Activated CD4-positive, alpha-beta T cell treated with anti-CD3 and anti-CD28 coated beads for 4 hours (primary cell): Measurements from ENCODE around the gene EFHC1.

Source experiments
- DNase-seq, 2 donors: peaks; one replicate each; pipeline ENCODE4 v3.0.0-alpha.2; 2020

The EFHC1 gene

GRCh38 chr6:52523378-52524142 is 103.4 kb downstream of the EFHC1 start:
- DNase-seq: no peak

- DNase-seq: no peak
These were observed 104.8 kb downstream of the EFHC1 start for GRCh38 chr6:52524918-52525317.

DNA sequence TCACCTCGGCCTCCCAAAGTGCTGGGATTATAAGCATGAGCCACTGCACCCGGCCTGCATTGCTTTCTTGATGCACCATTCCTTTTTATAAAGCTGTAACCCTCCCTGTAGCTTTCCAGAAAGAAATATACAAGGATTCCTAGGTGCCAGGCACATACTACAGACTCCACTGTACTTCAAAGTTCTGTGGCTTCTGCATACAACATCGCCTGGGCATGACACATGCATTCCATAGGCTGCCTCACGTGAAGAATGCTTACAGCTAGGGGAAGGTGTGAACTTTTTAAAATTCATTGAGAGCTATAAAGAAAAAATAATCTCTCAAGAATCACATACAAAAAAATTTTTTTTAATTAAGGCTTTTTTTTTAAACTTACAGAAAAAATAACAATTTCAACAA is 106.5 kb downstream of the EFHC1 start:
- DNase-seq: no peak

DNA sequence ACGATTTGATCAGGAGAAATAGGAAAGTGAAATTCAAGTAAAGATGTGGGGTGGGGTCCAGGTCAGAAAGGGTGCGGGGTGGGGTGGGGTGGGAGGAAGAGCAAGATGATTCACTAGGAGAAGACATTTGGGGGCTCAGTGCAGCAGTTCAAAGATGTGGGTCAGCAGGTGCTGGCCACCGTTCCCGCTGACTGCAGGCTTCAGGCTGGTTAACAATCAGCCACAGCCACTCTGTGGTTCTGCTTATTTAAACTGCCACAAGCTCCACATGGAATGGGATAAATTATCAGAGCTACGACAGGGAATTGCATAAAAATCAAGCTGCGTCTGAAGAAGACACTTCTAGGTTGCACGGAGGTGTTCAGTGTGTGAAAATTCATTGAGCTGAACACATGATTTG is 107.3 kb downstream of the EFHC1 start:
- DNase-seq: no peak

- no peak for DNase-seq
These were observed 109.2 kb downstream of the EFHC1 start for GRCh38 chr6:52529311-52529710.

GRCh38 chr6:52530351-52530750 is 110.2 kb downstream of the EFHC1 start:
- no peak for DNase-seq

DNA sequence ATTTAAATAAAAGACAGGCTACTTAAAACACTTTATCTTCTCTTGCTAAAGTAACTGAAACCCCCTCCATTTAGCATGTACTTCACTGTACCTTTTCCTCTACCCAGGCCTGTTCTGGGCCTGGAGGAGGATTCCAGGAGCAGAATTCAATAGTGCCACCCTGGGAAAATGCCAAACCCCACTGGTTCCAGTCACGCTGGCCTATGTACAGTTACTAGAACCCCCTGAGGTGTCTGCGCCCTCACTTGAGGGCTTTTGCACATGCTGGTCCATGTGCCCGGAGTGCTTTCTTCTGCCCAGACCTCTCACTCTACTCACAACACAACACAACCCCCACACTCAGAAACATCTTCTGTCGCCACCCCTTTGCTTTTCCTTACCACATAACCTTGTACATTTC is 111.3 kb downstream of the EFHC1 start:
- no peak for DNase-seq

GRCh38 chr6:52531834-52532233 is 111.7 kb downstream of the EFHC1 start:
- no peak for DNase-seq

- no peak for DNase-seq
These were observed 112.3 kb downstream of the EFHC1 start for GRCh38 chr6:52532457-52532856.

- no peak for DNase-seq
These were observed 113.3 kb downstream of the EFHC1 start for GRCh38 chr6:52533491-52533890.

DNA sequence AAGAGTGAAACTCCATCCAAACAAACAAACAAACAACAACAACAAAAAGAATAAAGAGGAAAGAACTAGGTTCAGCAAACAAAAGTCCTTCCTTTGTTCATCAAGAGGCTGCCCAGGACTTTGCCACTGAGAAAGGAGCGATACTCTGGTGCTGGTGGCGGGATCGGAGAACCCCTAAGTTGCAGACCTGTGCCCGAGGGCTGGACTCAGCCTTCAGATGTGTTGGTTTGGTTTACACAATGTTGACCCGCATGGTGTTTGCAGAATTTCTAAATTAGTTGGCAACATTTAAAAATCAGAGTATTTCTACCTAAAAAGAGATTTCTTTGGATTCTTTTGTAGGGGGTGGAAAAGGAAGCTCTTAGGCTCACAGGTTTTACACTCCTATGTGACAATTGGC is 114.2 kb downstream of the EFHC1 start:
- DNase-seq: no peak

DNA sequence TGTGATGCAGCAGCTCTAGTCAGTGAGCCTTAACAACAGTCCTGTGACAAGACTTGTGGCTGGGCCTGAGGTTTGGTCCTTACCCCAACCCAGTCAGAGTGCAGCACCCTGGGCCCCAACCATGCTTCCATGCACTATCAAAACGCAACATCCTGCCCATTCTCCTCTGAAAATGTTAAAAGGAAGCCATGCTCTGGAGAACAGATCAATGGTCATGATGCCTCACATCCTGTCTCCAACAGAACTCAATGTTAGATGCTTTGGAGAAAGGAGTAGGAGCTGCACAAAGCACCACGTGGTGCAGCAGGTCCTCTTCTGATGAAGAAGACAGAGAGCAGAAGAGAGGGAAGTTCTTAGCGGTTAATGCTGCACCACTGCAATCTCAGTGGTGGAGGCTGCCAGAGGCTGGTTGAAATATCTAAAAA is 114.8 kb downstream of the EFHC1 start:
- DNase-seq: no peak

DNA sequence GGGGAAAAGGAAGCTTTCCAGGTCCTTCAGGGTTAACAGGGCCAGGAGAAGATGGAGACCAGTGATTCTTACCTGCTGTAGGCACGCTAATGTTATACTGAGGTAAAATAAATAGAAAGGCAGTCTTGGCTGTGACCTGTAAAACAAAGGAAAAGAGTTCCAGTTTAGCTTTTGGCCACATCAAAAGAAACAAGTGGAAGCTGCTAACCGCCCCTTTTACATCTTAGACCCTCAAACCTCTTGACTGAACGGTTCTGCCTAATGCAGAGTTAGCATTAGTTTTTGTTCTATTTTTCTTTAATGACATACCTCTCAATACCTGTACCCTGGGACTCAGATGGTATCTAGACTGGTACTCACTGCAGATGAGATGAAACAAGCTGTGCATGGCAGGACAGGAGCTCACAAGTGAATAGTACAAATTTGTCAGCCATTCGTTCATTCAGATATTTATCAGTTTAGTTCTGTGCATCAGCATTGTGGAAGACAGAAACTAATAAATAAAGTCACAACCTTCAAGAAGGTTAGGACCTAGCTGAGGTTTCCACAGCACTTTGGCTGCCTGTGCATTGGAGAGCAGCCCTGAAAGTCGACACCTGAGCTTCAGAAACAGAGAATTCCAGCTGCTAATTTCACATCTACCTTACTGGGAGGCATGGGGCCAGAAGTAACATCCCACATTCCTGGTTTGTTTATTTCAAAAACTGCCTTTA is 115.7 kb downstream of the EFHC1 start:
- no peak for DNase-seq

GRCh38 chr6:52536424-52536916 is 116.3 kb downstream of the EFHC1 start:
- no peak for DNase-seq

DNA sequence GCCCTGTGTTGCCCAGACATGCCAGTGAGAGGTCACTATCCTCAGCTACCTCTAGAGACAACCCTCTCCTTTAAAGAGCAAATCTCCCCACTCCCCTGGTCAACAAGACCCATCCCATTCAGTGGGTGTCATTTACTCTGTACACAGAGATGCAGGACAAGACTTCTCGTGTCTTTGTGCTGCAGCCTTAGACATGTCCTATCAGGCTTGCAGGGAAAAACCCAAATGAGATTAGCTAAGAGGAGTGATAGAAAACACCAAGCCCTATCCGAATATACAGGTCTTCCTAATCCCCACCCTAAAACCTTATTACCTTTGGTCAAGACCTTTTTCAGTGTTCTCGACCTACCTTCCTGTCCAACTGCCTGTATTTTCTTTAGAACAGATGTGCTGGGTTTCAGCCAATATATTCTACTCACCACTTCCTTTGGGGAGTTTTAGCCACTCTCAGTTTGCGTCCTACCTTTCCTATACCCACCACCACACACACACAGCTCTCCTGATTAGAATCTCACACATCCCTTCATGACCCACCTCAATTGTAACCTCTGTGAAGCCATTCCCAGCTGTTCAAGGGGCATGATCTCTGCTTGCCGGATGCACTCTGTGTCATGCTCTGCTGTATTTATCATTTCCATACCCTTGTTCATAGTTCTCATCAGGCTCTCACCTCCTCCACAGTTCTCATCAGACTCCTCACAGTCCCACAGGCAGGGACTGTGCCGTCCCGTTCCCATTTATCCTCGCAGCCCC is 117.0 kb downstream of the EFHC1 start:
- DNase-seq: no peak

GRCh38 chr6:52538252-52538900 is 118.2 kb downstream of the EFHC1 start:
- DNase-seq: no peak

GRCh38 chr6:52538901-52539354 is 118.8 kb downstream of the EFHC1 start:
- no peak for DNase-seq

- DNase-seq: no peak
These were observed 119.5 kb downstream of the EFHC1 start for GRCh38 chr6:52539607-52540006.

DNA sequence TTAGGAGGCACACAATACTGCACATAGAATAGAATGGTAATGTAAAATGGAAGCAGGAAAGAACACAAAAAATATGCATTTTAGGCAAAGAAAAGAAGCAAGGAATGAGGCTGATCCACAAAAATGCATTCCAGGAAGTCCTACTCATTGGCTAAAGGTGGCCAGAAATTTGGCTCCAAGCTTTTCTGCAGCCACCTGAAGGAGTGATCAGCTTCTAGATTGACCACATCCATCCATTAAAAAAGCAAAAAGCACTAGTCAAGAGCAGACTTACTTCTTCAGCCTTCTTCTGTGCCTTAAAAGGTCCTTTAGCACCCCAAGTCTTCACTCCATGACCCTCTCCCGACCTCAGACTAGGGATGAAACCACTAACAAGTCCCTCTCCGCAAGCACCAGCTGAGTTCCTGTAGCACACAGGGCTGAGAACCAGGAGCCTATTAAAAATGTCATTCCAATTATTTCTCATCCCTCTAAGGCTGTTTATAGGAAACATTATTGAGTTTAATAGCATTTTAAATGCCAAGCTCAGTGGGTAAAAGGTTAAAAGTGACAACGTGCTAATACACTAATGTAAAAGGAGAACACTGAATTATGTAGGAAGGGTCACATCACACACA is 120.3 kb downstream of the EFHC1 start:
- DNase-seq: no peak

- DNase-seq: no peak
These were observed 121.0 kb downstream of the EFHC1 start for GRCh38 chr6:52541135-52541534.

DNA sequence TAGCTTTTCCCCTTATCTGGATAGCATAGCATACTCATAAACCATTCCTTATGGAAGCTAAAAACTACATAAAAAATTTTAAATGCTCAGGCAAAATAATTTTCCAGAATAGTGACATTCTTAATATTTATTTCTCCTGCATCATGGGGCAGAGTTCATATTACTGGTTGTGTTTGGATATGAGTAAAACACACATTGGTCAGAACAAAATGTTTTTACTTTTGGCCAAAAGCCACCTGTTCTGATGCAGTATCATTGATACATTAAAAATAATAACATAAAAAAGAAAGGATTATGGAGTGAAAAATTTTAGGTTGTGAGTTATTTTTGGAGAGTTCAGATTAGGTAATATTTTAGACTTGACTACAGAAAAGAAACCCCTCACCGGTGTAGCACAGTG is 123.1 kb downstream of the EFHC1 start:
- DNase-seq: no peak
